Measurements from ENCODE around the gene MTHFD1L. TPM values are rescaled to one million over a fixed set of nuclear protein-coding genes. Genes with fewer than 3 reads are reported as not detected.

The MTHFD1L gene
- total RNA-seq, 2 experiments from 2014 or later, result 155 to 158 TPM

GRCh38 chr6:150981669-150982068 is 116.2 kb downstream of the MTHFD1L start:
- no peak for DNase-seq
- intact Hi-C loops (cut with micrococcal nuclease), result no loop called here
- Mint-ChIP-seq H3K4me1 (ENCODE audit: low read depth) (peaks cover 2% of the 10 kb centered on the region), H3K27me3 (no peaks in the 10 kb centered on the region), H3K36me3 (ENCODE audit: low read depth) (peaks cover 47% of the 10 kb centered on the region), H3K4me3 (no peak overlapping the region), H3K9me3 (no peaks in the 10 kb centered on the region), H3K27ac (no peak overlapping the region)
- TF ChIP-seq CTCF (IDR thresholded peaks at IDR 0.05), result no peak
- ATAC-seq, result no peak
- ChIA-PET POLR2A (no interaction called here), CTCF (interaction anchor here (1.6 kb wide), 1 partner anchor 33 kb away, joined by 4 read pairs; no protein-coding TSS in a partner anchor)

GRCh38 chr6:150987371-150987828 is 121.9 kb downstream of the MTHFD1L start:
- peak overlapping the region; percentile 18 for H3K4me3 Mint-ChIP-seq
- no peaks in the 10 kb centered on the region for H3K27me3 Mint-ChIP-seq
- no peaks in the 10 kb centered on the region for H3K9me3 Mint-ChIP-seq
- intact Hi-C loops (cut with micrococcal nuclease), result no loop called here
- ATAC-seq, result peak; percentile 96
- ChIA-PET CTCF (interaction anchor here (0.9 to 1.7 kb wide), 4 partner anchors 17 to 350 kb away, joined by 3 to 8 read pairs (median 4); no protein-coding TSS in a partner anchor), POLR2A (interaction anchor here (0.6 kb wide), 1 partner anchor 431 kb away, joined by 3 read pairs; no protein-coding TSS in a partner anchor)
- no peak for TF ChIP-seq CTCF (IDR thresholded peaks at IDR 0.05)
- H3K27ac Mint-ChIP-seq, result peak overlapping the region; percentile 86
- peaks cover 46% of the 10 kb centered on the region for H3K36me3 Mint-ChIP-seq (ENCODE audit: low read depth)
- peaks cover 13% of the 10 kb centered on the region for H3K4me1 Mint-ChIP-seq (ENCODE audit: low read depth)
- DNase-seq, result peak; percentile 68

GRCh38 chr6:150987855-150988464 is 122.5 kb downstream of the MTHFD1L start:
- TF ChIP-seq CTCF (IDR thresholded peaks at IDR 0.05), result no peak
- Mint-ChIP-seq H3K4me1 (ENCODE audit: low read depth) (peaks cover 13% of the 10 kb centered on the region), H3K36me3 (ENCODE audit: low read depth) (peaks cover 50% of the 10 kb centered on the region), H3K4me3 (no peak overlapping the region), H3K27me3 (no peaks in the 10 kb centered on the region), H3K9me3 (peaks cover under 1% of the 10 kb centered on the region), H3K27ac (peak overlapping the region; percentile 86)
- DNase-seq (no peak), ATAC-seq (no peak)
- POLR2A ChIA-PET, result interaction anchor here (0.6 kb wide), 1 partner anchor 431 kb away, joined by 3 read pairs; no protein-coding TSS in a partner anchor
- CTCF ChIA-PET, result interaction anchor here (0.9 to 1.7 kb wide), 6 partner anchors 13 to 350 kb away, joined by 3 to 8 read pairs (median 3); no protein-coding TSS in a partner anchor
- intact Hi-C loops (cut with micrococcal nuclease), result no loop called here

- POLR2A ChIA-PET, result interaction anchor here (1.1 kb wide), 1 partner anchor 18 kb away, joined by 3 read pairs; no protein-coding TSS in a partner anchor
- intact Hi-C loops (cut with micrococcal nuclease), result no loop called here
- H3K27me3 Mint-ChIP-seq, result no peaks in the 10 kb centered on the region
- no peak overlapping the region for H3K27ac Mint-ChIP-seq
- no peak for ATAC-seq
- peaks cover 1% of the 10 kb centered on the region for H3K9me3 Mint-ChIP-seq
- CTCF ChIA-PET, result interaction anchor here (1.3 kb wide), 1 partner anchor 333 kb away, joined by 3 read pairs; no protein-coding TSS in a partner anchor
- no peak overlapping the region for H3K4me3 Mint-ChIP-seq
- peaks cover 60% of the 10 kb centered on the region for H3K36me3 Mint-ChIP-seq (ENCODE audit: low read depth)
- peaks cover 11% of the 10 kb centered on the region for H3K4me1 Mint-ChIP-seq (ENCODE audit: low read depth)
- no peak for TF ChIP-seq CTCF (IDR thresholded peaks at IDR 0.05)
- DNase-seq, result no peak
Observed at GRCh38 chr6:150991487-150991886, 126.0 kb downstream of the MTHFD1L start.

- H3K4me1 Mint-ChIP-seq (ENCODE audit: low read depth), result peaks cover 8% of the 10 kb centered on the region
- DNase-seq (no peak), ATAC-seq (no peak)
- H3K36me3 Mint-ChIP-seq (ENCODE audit: low read depth), result peaks cover 63% of the 10 kb centered on the region
- ChIA-PET POLR2A (interaction anchor here (0.9 kb wide), 1 partner anchor 12 kb away, joined by 4 read pairs; no protein-coding TSS in a partner anchor), CTCF (interaction anchor here (1.3 kb wide), 1 partner anchor 332 kb away, joined by 3 read pairs; no protein-coding TSS in a partner anchor)
- TF ChIP-seq CTCF (IDR thresholded peaks at IDR 0.05), result no peak
- H3K27me3 Mint-ChIP-seq, result no peaks in the 10 kb centered on the region
- intact Hi-C loops (cut with micrococcal nuclease), result no loop called here
- peaks cover 1% of the 10 kb centered on the region for H3K9me3 Mint-ChIP-seq
- no peak overlapping the region for H3K4me3 Mint-ChIP-seq
- no peak overlapping the region for H3K27ac Mint-ChIP-seq
Observed at GRCh38 chr6:150992262-150992661, 126.8 kb downstream of the MTHFD1L start.

All from activated CD8-positive, alpha-beta T cell treated with anti-CD3 and anti-CD28 coated beads for 36 hours (primary cell).